T-helper 1 cell treated with Interleukin-12 subunit alpha and Interleukin-12 subunit beta and Interleukin-4 antibody, amounts not matched to agents 30 ng/mL and 1 ng/mL, for 36 hours (primary cell): ENCODE measurements around the gene P2RX1. TPM values are rescaled to one million over a fixed set of nuclear protein-coding genes. Genes with fewer than 3 reads are reported as not detected.
"Not testable (repeated sequence)": the region's sequence is repeated elsewhere in the genome, so short reads cannot be mapped to it uniquely, and the experiment has no call there.

ENCODE experiments used
- intact Hi-C: fragments of 100-400 bp; cut with micrococcal nuclease; formaldehyde crosslinking; loops from one replicate; pipeline ENCODE4 v1.15.1; 2024
- total RNA-seq: library from RNA; stranded (reverse); gene quantifications from 2 replicates; pipeline ENCODE4 v1.2.3, GENCODE V29; 2022

The P2RX1 gene
- total RNA-seq, 1 donor from 2014 or later: 0.32 TPM

GRCh38 chr17:3864534-3864933 lies 51.7 kb downstream of the P2RX1 start:
- intact Hi-C loops: loop anchor here (5.0 kb wide), 1 partner anchor 208 kb away; no protein-coding TSS in a partner anchor

DNA sequence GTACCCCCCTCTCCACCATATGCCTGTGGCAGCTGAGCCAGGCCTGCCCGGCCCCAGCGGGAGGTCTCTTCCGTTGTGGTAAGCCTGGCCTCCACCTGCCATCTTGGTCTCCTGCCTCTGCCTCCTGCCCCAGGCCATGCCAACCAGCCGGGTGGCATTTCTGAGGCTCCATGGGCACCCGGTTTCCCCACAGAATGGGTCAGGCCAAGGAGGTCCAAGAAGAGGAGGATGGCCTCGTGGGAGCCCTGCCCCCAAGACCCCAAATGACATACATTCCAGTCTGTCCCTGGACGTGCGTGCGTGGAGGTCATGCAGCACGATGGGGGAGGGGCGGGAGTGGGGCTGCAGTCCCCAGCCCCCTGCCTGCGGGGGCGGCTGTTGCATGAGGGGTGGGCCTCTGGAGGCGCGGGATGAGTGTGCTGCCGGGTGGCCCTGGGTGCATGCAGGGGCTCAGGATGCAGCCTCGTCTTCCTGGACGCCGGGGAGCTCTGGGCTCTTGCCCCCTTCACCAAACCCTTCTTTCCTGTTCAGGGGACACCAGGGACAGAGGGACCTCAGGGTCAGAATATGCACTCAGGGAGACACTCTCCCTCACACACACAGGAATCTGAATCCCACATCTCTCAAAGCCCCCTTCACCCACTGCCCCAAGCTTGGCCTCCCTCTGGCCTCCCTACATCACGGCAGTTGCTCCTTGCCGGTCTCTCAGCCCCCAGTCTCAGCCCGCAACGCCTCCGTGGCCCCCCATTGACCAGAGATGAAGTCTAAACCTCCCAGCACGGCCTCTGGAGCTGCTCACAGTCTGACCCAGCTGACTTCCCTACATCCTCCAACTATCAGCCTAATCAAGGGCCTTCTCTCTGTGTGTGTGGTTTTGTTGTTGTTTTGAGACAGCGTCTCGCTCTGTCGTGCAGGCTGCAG lies 54.2 kb downstream of the P2RX1 start:
- intact Hi-C loops: loop anchor here (2.0 to 5.0 kb wide), 2 partner anchors 31 to 210 kb away; partner anchors contain the start of gene CAMKK1

DNA sequence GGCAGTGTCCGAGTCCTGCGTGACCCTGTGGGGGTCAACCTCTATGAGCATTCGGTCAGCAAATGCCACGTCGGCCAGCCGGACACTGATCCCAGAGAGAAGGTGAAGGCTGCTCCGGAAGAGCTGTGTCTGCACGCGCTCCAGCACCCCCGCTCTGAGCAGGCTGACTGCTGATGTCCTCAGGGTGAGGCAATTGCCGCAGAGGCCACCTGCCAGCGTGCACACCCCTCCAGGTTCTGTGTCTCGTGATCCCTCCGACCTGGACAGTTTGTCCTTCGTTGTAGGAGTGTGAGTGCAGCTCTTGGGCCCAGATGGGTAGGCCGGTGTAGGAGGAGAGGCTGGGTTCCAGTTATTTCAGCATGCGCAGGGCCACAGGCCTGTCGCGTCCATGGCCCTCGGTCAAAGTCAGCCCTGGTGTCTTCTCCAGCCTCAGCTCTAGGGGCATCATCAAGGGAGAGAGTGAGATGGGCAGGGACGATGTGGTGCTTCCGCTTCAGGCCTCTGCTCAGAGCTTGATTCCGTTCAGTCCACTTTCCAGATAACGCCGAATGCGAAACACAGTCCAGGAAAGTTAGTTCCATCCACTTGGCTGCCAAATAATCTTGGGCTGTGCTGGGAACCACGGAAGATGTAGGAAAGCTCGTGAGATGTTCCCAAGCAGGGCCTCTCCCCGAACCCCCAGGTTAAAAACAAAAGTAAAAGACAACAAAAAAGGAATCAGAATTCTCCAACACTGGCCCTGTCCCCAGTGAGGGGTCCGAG lies 55.1 kb downstream of the P2RX1 start:
- intact Hi-C loops: loop anchor here (5.0 kb wide), 1 partner anchor 211 kb away; no protein-coding TSS in a partner anchor

GRCh38 chr17:3859940-3860339 lies 56.3 kb downstream of the P2RX1 start:
- intact Hi-C loops: loop anchor here (5.0 kb wide), 1 partner anchor 212 kb away; no protein-coding TSS in a partner anchor

- intact Hi-C loops: no loop called here
Measured at GRCh38 chr17:3857261-3858105, 58.8 kb downstream of the P2RX1 start.

GRCh38 chr17:3854204-3854603 lies 62.1 kb downstream of the P2RX1 start:
- intact Hi-C loops: not testable (repeated sequence)

GRCh38 chr17:3852561-3852960 lies 63.7 kb downstream of the P2RX1 start:
- intact Hi-C loops: no loop called here

DNA sequence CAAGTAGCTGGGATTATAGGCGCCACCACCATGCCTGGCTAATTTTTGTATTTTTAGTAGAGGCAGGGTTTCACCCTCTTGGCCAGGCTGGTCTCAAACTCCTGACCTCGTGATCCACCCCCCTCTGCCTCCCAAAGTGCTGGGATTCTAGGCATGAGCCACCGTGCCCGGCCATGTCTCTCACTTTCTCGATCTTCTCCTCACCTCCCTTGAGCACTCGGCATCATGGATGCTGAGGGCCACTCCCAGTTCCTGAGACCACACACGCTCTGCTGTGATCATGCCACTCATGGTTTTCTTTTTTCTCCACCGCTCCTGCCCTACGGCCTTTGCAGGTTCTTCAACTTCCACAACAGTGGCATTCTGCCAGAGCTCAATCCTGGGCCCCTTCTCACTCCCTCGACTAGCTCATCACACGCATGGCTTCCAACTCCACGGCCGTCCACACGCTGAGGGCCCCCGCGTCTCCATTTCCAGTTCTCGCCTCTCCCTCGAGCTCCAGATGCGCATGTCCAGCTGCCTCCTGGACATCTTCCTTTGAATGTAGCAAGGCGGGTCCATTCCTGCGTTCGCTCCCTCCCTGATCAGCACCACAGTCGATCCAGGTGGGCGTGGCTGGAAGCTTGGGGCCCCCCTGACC lies 64.7 kb downstream of the P2RX1 start:
- intact Hi-C loops: no loop called here

GRCh38 chr17:3848229-3848835 lies 67.9 kb downstream of the P2RX1 start:
- intact Hi-C loops: loop anchor here (5.0 kb wide), 1 partner anchor 64 kb away; no protein-coding TSS in a partner anchor

DNA sequence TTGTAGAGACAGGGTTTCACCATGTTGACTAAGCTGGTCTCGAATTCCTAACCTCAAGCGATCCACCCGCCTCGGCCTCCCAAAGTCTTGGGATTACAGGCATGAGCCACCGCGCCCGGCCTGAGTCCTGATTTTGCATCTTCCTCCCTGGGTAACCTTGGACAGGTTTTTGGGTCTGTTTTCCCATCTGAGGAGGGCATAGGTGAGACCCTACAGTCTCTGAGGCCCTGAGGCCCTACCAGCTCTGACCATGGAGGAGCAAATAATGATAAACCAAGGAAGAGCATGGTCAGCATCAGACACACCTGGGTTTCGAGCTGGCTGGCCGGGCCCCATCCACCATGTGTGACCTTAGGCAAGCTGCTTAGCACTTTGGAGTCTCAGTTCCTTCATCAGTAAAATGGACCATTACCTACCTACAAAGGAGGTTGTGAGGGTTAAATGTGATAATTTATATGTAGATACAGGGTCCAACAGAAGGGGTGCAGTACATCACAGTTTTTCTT lies 69.0 kb downstream of the P2RX1 start:
- intact Hi-C loops: loop anchor here (5.0 kb wide), 1 partner anchor 65 kb away; no protein-coding TSS in a partner anchor

Other genes with a start within 250 kb of the P2RX1 start
- gene TAX1BP3, start 247.9 kb downstream of the P2RX1 start, total RNA-seq: 28.4 TPM in 2 replicates
- 38.1 and 42.5 TPM in 2 replicates for gene EMC6, start 247.7 kb downstream of the P2RX1 start, total RNA-seq
- gene P2RX5, start 220.3 kb downstream of the P2RX1 start, total RNA-seq: 216 and 220 TPM in 2 replicates
- gene HASPIN, start 192.6 kb downstream of the P2RX1 start, total RNA-seq: 26.8 and 26.9 TPM in 2 replicates
- 45.7 and 45.9 TPM in 2 replicates for gene ITGAE, start 115.3 kb downstream of the P2RX1 start, total RNA-seq
- gene NCBP3, start 70.2 kb downstream of the P2RX1 start, total RNA-seq: 45.7 and 49.4 TPM in 2 replicates
- gene CAMKK1, start 23.4 kb downstream of the P2RX1 start, total RNA-seq: 3.9 and 4.3 TPM in 2 replicates
- 269 and 274 TPM in 2 replicates for gene ATP2A3, start 48.0 kb upstream of the P2RX1 start, total RNA-seq
- gene ZZEF1, start 226.6 kb upstream of the P2RX1 start, total RNA-seq: 64.2 and 66.0 TPM in 2 replicates
- gene CYB5D2, start 226.7 kb upstream of the P2RX1 start, total RNA-seq: 6.2 and 7.0 TPM in 2 replicates